Measurements from ENCODE around the gene THSD4.

GRCh38 chr15:71411538-71412482 lies 296.5 kb downstream of the THSD4 start:
- no peak for TF ChIP-seq CTCF (conservative IDR thresholded peaks at IDR 0.05; ENCODE audit: low read length)
- no peak for TF ChIP-seq EZH2phosphoT487 (IDR thresholded peaks at IDR 0.05; ENCODE audit: borderline replicate concordance, low read depth, low read length)
